IPS-NIHi11 (cell line): ENCODE measurements around the gene CTIF.

Experiments
- DNase-seq: peaks from one replicate; pipeline ENCODE4 v3.0.0; 2012; ENCODE audit warnings: mixed read lengths, low spot score

Gene CTIF

DNA sequence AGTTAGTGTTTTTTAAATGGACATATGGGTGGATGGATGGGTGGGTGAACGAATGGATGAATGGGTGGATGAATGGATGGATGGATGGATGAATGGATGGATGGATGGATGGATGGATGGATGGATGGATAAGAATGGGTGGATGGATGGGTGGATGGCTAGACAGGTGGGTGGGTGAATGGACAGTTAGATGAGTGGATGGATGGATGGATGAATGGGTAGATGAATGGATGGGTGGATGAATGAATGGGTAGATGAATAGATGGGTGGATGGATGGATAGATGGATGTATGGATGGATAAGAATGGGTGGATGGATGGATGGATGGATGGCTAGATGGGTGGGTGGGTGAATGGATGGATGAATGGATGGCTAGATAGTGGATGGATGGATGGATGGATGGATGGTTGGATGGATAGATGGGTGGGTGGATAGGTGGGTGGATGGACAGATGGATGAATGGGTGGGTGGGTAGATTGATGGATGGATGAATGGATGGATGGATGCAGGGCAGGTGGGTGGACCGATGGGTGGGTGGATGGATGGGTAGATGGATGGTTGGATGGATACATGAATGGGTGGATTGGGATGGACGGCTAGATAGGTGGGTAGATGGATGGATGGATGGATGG lies 64.0 kb downstream of the CTIF start:
- no peak for DNase-seq

DNA sequence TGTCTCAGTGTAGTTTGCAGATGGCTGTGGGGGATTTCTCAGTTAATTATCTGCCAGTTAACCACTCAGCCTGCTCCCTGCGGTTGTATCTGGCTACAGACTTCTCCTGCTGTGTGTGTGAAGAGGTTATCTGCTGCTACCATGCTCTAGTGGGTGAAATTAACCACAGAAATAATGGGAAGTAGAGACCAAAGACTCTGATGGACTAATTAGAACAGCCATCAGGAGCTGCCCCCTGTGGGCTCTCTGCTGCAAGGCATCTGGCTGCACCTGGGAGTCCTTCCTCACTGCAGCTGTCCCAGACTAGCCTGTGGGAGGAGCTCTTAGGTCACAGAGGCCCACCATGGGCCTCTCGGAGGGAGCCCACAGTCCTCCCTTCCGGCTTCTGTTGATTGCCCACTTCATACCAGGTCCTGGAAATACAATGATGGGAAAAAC lies 66.6 kb downstream of the CTIF start:
- DNase-seq, result peak; percentile 91

DNA sequence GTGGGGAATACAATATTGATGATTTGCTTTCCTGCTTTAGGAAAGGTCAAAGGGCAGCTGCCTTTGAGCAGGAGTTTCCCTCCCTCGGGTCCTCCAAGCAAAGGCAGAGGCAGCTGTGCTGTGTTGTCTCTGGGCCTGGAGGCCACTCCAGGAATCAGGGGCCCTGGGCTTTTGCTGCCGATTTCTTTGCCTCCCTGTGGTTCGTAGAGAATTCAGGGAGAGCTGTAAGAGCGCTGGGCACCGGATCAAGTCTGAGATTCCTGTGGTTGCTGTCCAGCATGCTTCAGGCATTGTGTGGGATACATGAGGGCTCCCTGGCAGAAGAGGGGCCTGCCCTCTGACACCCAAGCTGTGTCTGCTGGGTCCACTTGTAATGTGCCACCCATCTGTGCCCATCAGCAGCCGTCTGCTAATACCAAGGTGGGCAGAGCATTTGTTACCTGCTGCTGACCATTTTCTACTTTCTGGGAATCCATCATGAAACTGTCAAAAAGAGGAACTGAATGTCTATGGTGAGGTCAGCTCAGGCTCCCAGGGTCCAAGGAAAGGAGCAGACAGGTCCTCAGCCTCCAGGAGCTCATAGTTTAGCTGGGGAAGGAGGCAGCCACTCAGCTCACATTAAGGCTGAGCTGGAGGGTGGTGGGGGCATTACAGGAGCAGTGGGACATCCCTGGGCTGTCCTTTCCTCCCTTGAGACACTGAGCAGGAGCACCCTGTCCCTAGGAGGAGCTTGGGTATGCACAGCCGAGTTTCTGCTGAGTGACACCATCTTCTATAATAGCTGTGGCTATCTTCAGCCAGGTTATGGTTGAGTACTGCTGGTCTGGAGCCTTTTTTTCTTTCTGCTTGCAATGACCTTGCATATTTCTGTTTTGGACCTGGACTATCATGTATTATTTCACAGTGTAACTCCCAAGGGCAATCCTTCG lies 68.5 kb downstream of the CTIF start:
- DNase-seq, result peak; percentile 53

GRCh38 chr18:48608581-48608980 lies 69.8 kb downstream of the CTIF start:
- DNase-seq, result no peak

DNA sequence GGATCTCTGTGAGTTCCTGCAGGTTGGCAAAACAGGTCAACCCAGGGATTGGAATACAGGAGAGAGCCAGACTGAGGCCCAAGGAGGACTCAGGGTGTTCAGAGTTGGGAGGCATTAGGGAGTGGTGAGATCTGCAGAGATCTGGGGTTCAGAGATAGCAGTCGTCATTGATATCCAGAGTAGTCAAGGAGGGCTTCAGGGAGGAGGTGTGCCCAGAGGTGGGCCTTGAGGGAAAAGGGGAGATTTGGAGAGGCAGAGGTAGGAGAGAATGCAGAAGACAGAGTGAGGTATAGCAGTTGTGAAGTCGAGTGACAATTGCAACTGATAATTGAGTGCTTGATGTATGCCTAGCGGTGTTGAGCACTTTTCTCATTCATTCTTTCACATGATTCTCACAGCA lies 70.3 kb downstream of the CTIF start:
- no peak for DNase-seq

DNA sequence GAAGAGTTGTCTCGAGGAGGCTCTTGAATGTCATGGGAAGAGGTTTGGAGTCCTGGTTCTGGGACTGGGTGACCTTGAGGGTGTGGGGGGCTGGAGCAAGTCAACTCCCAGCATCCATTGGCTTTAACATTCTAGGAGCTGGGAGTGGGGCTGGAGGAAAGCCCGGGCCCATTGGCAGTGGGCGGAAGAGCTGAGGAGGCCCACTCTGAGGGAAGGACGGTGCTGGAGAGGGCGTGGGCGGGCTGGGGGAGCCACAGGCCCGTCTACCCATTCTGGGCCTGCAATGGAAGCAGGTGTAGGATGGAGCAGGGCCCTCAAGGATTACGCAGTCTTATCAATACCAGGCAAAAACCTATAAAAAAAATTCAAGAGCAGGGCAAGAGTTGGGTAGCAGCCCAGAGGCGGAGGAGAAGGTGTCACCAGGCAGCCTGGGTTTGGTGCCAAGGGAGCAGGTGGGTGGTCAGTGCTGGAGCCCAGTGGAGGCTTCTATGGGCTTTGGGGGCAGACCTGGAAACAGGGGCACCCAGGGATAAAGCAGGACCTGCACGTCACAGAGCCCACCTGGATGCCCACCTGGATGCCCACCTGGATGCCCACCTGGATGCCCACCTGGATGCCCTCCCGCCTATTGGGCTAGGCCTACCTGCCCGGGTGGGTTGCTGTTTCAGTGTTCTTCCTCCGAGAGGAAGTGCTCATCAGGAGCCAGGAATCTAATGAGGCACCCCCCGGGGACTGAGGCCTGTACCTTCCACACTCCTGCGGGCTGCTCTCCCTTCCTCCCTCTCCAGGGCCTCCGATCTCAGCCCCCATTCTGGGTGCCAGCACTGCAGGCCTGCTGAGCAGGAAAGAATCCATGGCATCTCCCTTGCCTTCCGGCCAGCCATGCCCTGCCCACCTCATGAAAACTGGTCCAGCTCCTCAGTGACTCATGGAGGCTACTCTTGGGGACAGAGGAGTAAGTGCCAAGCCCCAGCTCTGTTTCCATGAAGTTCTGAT lies 71.3 kb downstream of the CTIF start:
- DNase-seq, result no peak

DNA sequence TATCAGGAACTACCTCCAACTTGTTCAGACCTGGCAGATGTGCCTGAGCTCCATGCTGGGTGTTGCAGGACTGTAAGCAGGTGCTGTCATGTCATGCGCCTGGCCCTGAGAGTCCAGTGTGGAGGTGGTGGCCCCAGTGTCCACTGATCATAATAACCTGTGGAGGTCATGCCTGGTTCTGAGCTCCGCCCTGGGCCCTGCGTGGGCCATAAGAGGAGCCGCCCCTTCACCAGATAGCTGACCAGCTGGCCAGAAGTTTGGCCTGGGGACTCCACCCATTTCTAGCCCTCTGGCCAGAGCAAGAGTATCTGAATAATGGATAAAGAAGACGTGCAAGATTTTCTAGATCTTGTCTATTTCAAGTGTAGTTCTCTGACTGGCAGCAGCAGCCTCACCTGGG lies 72.4 kb downstream of the CTIF start:
- DNase-seq, result no peak

GRCh38 chr18:48611785-48612480 lies 73.1 kb downstream of the CTIF start:
- DNase-seq, result no peak

DNA sequence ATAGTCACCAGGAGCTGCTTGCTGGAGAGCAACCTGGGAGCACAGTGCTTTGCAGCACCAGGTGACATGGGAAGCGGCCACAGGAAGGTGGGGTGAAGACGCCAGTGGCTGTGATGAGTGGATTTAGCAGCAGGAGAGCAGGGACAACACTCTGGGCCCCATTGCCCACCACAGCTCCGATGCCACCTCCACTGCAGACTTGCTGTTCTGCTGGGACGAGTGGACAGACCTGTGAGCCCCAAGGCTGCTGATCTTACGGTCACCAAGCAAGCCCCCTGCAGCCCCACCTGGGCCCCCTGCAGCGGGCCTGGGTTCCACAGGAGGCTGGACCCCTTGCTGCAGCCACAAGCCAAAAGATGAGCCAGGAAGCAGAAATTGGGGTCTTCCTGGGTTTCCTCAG lies 73.7 kb downstream of the CTIF start:
- no peak for DNase-seq

GRCh38 chr18:48612917-48613316 lies 74.1 kb downstream of the CTIF start:
- no peak for DNase-seq

GRCh38 chr18:48613589-48614404 lies 75.0 kb downstream of the CTIF start:
- DNase-seq, result no peak

GRCh38 chr18:48615566-48616401 lies 77.0 kb downstream of the CTIF start:
- no peak for DNase-seq

DNA sequence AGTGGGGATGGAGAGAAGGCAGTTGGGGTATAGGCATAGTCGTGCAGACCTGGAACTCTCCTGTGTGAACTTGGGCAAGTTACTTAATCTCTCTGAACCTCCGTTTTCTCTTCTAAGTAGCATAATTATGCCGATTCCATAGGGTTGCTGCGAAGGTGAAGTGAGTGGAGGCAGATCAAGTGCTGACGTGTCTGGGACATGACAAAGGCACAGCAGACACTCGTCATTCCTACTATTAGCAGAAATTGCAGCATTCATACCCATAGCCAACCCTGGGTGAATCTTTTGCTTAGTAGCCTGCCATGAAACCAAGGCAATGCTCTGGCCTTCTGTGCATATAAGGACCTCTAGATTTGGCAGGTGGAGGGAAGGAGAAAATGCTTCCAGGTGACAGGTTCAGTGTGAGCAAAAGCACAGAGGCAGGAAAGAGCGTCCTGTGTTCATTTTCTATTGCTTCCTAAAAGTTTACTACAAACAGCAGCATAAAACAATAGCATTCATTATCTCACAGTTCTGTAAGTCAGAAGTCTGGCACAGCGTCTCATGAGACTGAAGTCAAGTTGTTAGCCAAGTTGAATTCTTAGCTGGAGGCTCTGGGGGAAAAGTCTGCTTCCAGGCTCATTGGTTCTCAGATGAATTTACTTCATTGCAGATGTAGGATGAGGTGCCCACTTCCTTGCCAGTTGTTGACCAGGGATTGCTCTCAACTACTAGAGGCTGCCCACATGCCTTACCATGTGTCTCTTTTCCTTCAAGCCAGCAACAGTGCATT lies 77.8 kb downstream of the CTIF start:
- DNase-seq, result no peak

DNA sequence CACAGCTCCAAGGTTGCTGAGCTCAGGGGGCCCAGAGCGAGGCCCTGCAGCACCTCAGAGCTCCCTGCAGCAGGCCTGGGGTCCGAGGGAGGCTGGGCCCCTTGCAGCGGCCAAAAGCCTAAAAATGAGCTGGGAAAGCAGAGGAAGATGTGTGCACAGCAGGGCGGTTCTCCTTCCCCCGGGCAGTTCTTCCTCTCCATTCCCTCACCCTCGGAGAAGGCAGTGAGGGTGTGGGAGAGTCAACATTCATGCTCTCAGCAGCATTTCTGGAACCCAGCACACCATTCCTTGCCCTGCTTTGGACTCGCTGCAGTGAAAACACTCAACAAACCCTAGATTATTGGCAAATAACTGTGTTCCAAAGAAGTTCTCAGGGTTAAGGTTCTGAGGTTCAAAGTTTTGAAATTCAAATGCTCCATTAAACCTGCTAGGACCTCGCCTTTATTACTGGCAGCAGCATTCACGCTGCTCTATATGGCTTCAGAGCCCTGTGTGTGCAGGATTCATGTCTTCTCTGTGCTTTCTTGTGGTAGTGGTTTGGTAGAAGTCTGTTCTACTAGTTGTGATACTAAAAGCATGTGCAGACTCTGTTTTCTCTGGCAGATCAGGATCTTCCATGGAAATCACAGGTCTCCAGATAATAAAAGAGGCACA lies 79.1 kb downstream of the CTIF start:
- no peak for DNase-seq

- no peak for DNase-seq
Measured at GRCh38 chr18:48619016-48619415, 80.2 kb downstream of the CTIF start.

- no peak for DNase-seq
Measured at GRCh38 chr18:48619501-48619900, 80.7 kb downstream of the CTIF start.

DNA sequence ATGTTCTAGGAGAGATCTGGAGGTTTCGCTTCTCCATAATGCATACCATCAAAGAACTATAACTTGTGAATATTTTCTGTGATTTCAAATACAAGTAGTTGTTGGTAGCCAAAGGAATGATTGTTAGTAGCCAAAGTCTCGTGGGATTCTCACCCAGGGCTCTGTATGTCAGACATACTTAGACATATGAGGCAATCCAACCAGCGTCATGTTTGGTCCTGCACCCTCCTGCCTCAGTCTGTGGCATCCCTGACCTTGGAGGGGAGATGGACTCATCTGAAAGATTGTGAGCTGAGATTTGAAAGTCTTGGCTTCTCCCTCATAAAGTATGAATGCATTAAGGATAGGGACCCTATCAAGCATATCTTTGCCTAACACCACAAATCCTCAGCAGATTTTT lies 81.2 kb downstream of the CTIF start:
- DNase-seq, result no peak

DNA sequence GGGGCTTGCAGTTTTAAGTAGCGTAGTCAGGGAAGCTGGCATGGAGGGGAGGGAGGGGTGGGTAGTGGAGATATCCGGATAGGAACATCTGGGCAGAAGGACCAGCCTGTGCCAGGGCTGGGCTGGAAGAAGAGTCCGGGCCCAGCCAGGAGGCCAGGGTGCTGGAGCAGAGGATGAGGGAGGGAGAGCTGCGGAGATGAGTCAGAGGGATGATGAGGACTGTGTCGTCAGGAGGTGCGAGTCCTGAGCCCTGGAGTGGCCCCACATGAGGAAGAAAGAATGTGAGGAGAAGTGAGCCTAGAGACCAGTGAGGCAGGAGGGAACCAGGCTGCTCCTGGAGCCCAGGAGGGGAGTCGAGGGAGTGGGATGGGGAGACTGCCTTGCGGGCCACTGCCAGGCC lies 82.4 kb downstream of the CTIF start:
- DNase-seq, result no peak
